OCI-M2 (cell line): ENCODE measurements around the gene IL16.
A peak's percentile ranks its signal among the peaks of the same experiment; 100 is the strongest.

Source experiments
- DNase-seq: peaks from one replicate; lab custom pipeline; 2025; ENCODE audit not compliant: unreplicated experiment; lab: John Stamatoyannopoulos, UW

Gene IL16

DNA sequence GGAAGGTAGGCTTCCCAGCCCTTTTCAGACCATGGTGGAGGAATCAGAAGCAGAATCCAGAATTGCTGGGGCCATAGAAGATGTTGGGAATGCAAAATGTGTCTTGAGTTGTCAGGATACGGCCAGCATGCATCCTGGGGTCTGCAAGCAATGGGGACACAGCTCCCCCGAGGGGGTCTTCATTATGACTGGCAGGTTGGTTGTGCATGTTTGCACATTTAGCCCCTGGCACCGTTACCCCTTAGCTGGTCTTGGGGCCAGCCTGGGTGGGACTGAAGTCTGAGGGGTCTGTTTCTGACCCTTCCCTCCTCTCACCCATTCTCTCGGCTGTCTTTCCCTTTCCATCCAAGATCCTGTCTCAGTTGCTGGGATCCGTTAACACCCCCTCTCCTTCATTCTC is 76.5 kb downstream of the IL16 start:
- no peak for DNase-seq

GRCh38 chr15:81273855-81274254 is 77.2 kb downstream of the IL16 start:
- no peak for DNase-seq

- DNase-seq, result no peak
These were observed 77.6 kb downstream of the IL16 start for GRCh38 chr15:81274255-81274654.

DNA sequence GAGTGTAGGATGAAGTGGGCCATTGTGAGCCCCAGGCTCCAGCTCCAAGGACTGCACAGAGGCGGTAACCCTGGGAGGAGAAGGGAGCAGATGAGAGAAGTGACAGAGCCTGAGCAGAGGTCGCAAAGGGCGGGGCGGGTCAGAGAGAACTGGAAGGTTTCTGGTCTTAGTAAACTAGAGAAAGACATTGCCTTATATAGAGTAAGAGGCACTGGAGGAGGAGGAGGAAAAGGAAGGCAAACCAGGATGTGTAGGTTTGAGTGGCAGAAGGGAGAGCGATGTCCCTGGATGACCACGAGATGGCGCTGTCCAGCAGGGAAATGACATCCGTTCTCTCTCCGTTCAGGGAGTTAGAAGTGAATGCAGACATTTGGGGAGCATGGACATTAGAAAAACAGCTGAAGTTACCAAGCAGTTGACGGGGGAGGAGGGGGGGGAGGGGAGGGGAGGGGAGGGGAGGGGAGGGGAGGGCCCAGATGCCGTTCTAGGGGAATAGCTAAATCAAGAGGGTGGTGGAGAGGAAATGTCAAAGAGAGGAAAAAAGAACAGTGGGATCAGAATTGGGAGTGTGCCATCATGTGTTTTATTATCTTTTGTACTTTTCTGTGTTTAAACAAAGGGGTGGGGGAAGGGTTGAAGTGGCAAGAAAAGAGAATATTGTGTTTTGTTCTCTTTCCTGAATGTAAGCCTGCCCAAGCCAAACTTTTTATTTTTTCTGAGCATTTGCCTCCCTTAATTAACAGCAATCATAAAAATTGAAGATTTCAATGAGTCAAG is 78.4 kb downstream of the IL16 start:
- peak; percentile 5 for DNase-seq

- no peak for DNase-seq
These were observed 79.2 kb downstream of the IL16 start for GRCh38 chr15:81275711-81276392.

DNA sequence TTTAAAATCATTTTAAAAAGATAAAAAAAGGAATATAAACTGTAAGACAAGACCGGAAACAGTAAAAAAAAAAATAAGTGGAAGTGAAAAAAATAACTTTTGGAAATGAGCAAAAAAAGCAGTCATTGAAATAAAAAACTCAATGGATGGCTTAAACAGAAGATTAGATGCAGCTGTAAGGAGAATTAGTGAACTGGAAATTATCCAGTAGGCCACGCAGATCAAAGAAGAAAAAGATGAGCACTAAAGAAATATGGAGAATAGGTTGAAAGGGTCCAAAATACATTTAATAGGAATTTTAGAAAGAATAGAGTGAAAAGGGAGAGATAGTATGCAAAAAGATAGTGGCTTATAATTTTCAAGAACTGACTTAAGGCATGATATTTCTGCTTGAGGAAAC is 80.3 kb downstream of the IL16 start:
- no peak for DNase-seq

DNA sequence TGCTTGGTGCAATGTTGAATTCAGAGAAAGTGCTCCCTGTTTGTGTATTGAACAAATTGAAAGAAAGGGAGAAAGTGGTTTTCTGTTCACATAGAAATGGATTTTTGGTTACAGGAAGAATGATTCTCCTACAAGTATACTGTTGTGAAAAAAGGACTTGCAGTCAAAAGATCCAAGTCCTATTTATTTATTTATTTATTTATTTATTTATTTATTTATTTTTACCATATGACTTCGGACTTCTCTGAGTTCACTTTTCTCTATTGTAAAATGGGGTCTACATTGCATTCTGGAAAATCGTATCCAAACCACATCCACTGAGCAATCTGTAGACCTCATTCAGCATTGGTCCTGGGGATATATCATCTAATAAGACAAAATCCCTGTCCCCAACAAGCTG is 81.2 kb downstream of the IL16 start:
- no peak for DNase-seq

DNA sequence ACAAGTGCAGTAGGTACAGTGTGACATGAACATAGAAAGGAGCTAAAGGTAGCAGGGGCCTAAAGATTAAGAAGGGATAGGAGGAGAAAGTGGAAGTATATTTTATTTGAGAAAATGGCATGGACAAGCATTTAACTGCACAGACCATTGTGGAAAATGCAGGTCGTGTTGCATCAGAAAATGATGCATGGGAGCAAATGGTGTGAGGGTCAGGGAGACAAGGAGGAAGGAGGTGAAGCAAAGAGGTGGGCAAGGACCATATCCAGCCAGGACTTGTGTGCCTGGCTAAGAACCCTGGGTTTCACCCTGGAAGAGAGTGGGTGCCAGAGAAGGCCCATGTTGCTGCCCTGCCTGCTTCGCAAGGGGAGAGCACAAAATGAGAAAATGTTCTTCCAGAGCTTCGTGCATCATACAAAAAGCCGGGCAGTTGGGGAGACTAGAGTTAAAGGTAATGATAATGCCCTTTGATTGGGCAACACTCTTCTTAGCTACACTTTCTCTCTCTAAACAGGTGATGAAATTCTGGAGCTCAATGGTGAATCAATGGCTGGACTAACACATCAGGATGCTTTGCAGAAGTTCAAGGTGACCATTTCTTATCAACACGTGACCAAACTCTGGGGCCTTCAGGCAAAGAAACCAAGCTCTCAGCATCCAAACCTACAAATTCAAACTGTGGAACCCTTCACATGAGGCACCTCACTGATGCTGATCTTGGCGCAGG is 81.8 kb downstream of the IL16 start:
- no peak for DNase-seq

GRCh38 chr15:81279621-81280485 is 83.2 kb downstream of the IL16 start:
- DNase-seq, result no peak

DNA sequence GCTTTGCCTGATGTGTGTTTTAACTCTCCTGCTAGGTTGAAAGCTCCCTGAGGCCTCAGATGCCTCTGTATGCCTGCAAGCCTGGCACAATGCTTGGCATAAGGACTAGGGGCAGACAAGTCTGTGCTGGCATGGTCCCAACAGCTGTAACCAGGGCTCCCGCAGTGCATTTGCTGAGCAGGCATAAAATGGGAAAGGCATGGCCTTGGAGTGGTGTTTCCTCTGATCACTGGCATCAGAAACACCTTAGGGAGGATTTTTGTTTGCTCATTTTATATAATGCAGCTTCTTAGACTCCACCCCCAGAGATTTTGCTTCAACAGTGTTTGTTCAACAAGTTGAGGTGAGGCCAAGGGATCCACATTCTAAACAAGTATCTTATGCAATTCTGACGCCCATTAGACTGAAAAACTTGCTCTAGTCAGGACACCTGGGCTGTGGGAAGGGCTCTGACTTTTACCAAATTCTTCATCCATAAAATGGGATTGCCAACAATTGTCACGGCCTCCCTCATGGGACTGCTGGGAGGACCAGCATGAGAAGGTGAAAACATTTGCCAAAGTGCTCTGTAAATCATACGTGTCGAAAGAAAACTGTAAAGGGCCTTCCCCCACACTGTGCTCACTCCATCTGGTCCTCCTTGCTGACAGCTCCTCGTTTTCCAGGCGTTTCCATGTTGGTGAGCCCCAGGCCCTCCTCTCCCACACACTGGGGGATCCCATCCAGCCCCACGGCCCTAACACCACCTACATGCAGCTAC is 84.2 kb downstream of the IL16 start:
- no peak for DNase-seq

DNA sequence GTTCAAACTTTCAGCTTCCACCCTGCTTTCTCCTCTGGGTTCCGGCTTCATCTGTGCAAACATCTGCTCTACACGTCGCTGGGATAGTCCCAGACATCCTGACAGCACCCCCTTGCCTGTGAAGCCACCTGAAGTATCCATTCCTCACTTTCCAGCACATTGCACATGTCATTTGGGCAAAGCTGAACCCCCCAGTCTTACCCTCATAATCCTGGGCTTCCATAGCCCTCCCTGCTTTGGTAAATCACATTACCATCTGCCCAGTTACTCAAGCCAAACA is 84.7 kb downstream of the IL16 start:
- DNase-seq, result no peak

DNA sequence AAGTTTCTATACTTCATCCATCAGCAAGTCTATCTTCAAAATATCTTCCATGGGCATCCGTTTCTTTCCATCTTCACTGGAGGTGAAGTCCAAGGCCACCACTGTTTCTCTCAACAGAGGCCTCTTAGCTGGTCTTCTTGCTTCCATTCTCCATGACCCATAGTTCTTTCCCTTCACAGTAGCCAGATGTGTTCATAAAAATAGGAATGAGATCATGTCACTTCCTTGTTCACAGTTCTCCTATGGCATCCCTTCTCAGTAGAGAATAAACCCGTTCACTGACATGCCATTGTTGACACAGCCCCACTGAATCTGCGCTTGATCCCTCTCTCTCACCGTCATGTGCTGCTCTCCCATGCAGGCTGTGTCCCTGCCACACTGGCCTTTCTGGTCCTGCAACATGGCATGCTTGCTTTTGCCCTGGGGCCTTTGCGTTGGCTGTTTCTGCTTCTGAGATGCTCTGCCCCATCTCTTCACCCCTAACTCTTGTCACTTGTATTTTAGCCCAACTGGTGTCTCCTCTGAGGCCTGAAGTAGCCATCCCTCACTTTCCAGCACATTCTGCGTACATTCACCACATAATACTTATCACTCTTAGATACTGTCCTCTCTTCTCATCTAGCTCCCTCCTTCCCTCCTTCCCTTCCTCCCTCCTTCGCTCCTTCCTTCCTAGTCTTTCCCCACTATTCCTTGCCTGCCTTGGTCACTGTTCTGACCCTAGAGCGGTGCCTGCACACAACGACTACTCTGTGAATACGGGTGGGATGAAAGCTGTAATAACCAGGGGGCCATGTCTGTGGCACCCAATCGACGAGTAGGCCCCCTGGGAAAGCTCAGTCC is 85.3 kb downstream of the IL16 start:
- DNase-seq, result no peak

GRCh38 chr15:81282606-81282895 is 85.9 kb downstream of the IL16 start:
- DNase-seq, result no peak

GRCh38 chr15:81282911-81283310 is 86.2 kb downstream of the IL16 start:
- no peak for DNase-seq

GRCh38 chr15:81284256-81285031 is 87.8 kb downstream of the IL16 start:
- no peak for DNase-seq

- DNase-seq, result no peak
These were observed 88.8 kb downstream of the IL16 start for GRCh38 chr15:81285461-81285860.

DNA sequence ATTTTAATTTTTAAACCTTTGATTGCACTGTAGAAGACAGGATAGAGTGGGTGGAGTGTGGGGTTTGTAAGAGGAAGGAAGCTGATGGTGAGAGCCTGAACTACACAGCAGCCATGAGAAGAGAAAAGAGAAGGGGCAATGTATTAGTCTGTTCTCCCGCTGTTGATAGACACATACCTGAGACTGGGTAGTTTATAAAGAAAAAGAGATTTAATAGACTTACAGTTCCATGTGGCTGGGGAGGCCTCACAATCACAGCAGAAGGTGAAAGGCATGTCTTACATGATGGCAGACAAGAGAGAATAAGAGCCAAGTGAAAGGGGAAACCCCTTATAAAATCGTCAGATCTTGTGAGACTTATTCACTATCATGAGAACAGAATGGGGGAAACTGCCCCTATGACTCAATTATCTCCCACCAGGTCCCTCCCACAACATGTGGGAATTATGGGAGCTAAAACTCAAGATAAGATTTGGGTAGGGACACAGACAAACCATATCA is 90.0 kb downstream of the IL16 start:
- no peak for DNase-seq

GRCh38 chr15:81288040-81288439 is 91.4 kb downstream of the IL16 start:
- DNase-seq, result no peak

DNA sequence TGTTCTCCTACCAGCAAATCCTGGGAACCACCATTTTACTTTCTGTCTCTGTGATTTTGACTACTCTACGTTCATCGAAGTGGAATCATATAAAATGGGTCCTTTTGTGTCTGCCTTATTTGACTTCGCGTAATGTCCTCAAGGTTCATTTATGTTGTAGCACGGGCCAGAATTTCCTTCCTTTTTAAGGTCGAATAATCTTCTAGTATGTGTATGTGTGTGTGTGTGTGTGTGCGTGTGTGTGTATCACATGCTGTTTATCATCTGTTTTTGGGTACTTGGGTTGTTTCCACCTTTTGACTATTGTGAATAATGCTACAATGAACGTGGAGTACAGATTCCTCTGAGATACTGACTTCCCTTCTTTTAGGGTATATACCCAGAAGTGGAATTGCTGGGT is 91.9 kb downstream of the IL16 start:
- no peak for DNase-seq
